ENCODE data around the gene SET. TPM values are rescaled to one million over a fixed set of nuclear protein-coding genes. Genes with fewer than 3 reads are reported as not detected.

Gene SET
- total RNA-seq, 1 experiment from 2014 or later = 266 TPM

DNA sequence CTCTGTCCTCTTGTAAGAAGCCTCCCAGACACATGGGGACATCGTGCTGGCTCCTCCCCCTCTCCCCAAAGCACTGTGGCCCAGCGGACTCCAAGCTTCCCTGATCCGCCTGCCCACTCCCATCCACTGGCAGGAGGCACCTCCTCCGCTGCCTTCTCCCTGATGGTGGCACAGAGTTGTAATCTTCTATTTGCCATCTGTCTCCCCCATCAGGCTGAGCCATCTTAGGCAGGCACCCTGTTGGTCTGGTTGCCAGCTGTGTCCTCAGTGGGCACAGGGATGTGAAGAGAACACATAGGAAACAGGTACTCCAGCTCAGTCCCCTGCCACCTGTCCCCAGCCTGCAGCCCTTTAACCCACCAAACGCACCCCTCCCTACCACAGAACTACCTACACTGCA is 40.3 kb downstream of the SET start:
- no peak for DNase-seq (ENCODE audit: low read depth)

DNA sequence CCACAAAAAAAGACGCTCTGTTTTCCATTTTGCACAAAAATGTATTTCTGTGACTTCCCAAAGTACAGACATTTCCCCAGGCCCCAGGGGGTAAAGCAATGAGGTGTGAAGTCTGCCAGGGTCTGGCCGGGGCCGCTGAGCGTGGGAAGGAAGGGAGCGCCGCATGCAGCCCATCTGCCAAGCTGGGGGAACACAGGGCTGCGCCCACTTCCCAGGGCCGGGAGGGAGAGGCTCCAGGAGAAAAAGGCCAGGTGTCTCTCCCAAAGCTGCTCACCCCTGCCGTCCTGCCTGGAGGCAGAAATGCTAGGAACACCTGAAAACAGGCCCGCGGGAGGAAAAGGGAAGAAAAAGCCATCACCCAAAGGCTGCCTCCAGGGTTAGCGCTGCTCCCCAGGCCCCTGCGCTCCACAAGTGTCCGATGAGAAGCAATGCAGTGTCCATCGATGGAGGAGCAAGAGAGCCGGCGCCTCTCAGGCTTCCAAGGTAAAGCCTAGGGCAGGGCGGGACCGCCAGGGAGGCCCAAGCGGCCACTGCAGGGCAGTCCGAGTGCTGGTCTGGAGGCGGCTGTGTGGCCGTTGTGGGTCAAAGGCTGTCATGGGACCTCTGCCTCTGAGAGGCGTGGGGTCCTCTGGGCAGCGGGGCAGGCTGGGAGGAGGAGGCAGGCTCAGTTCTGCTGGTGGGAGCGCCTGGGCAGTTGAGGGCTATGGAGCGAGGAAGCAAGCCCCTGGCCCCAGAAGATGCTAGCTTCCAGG is 40.9 kb downstream of the SET start:
- DNase-seq (ENCODE audit: low read depth) = no peak

DNA sequence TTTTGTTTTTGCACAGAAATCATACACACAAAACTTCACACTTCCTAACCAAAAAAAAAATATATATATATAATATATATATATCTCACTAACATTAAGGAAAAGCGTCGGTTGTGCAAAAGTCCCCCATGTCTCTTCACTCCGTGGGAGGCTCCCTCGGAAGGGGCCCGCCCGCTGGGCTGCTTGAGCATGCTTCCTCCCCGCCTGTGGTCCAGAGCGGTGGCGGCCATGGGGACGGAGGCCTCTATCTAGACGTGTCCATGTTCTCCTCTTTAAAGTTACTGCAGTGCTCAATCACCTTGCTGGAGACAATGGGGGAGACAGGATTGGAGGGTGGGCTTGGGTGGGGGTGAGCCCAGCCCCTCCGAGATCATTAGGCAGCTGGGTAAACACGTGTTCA is 42.1 kb downstream of the SET start:
- no peak for DNase-seq (ENCODE audit: low read depth)

GRCh38 chr9:128731691-128732090 is 42.7 kb downstream of the SET start:
- no peak for DNase-seq (ENCODE audit: low read depth)

DNA sequence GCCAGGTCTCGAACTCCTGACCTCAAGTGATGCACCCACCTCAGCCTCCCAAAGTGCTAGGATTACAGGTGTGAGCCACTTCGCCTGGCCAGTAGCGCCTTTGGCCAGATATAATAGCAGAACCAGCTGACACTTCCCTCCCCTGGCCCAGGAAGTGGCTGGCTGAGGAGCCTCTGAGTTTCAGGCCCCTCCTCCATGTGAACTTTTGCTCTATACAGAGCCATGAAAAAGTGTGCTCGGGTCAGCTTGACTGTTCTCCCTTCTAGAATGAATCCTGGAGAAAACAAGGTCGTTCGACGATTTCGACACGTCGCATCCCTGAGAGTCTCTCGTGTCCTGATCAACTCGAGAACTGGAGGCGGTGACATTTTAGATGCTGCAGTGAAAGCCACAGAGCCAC is 43.6 kb downstream of the SET start:
- DNase-seq (ENCODE audit: low read depth) = no peak

GRCh38 chr9:128733256-128733655 is 44.2 kb downstream of the SET start:
- DNase-seq (ENCODE audit: low read depth) = peak; percentile 88

GRCh38 chr9:128735373-128735772 is 46.4 kb downstream of the SET start:
- DNase-seq (ENCODE audit: low read depth) = peak; percentile 26

GRCh38 chr9:128742401-128742800 is 53.4 kb downstream of the SET start:
- no peak for DNase-seq (ENCODE audit: low read depth)

GRCh38 chr9:128743421-128743820 is 54.4 kb downstream of the SET start:
- DNase-seq (ENCODE audit: low read depth) = no peak

Other genes with a start within 250 kb of the SET start
- 50.1 and 57.1 TPM in 2 replicates for gene ODF2, start 233.2 kb upstream of the SET start, total RNA-seq (2014; rRNA removed; shearing (Covaris generic))
- 29.3 and 30.6 TPM in 2 replicates for gene GLE1, start 184.5 kb upstream of the SET start, total RNA-seq (2014; rRNA removed; shearing (Covaris generic))
- gene SPTAN1, start 136.6 kb upstream of the SET start, total RNA-seq (2014; rRNA removed; shearing (Covaris generic)) = 102 and 116 TPM in 2 replicates
- gene DYNC2I2, start 32.4 kb upstream of the SET start, total RNA-seq (2014; rRNA removed; shearing (Covaris generic)) = 81.0 and 116 TPM in 2 replicates
- 6.1 and 6.6 TPM in 2 replicates for gene PKN3, start 13.3 kb downstream of the SET start, total RNA-seq (2014; rRNA removed; shearing (Covaris generic))
- gene ZDHHC12, start 34.9 kb downstream of the SET start, total RNA-seq (2014; rRNA removed; shearing (Covaris generic)) = 68.1 and 69.2 TPM in 2 replicates
- 13.7 and 15.4 TPM in 2 replicates for gene ZER1, start 82.7 kb downstream of the SET start, total RNA-seq (2014; rRNA removed; shearing (Covaris generic))
- 6.4 and 8.7 TPM in 2 replicates for gene TBC1D13, start 98.0 kb downstream of the SET start, total RNA-seq (2014; rRNA removed; shearing (Covaris generic))
- gene ENDOG, start 129.3 kb downstream of the SET start, total RNA-seq (2014; rRNA removed; shearing (Covaris generic)) = 21.8 and 22.9 TPM in 2 replicates
- 17.1 and 20.4 TPM in 2 replicates for gene SPOUT1, start 140.6 kb downstream of the SET start, total RNA-seq (2014; rRNA removed; shearing (Covaris generic))
- 8.0 and 9.6 TPM in 2 replicates for gene KYAT1, start 192.7 kb downstream of the SET start, total RNA-seq (2014; rRNA removed; shearing (Covaris generic))
- gene LRRC8A, start 192.9 kb downstream of the SET start, total RNA-seq (2014; rRNA removed; shearing (Covaris generic)) = 13.9 and 14.1 TPM in 2 replicates
- 1.7 and 1.8 TPM in 2 replicates for gene PHYHD1, start 231.8 kb downstream of the SET start, total RNA-seq (2014; rRNA removed; shearing (Covaris generic))